ENCODE results near the gene LATS2. TPM values are rescaled to one million over a fixed set of nuclear protein-coding genes. Genes with fewer than 3 reads are reported as not detected.
"Not testable (repeated sequence)": the region's sequence is repeated elsewhere in the genome, so short reads cannot be mapped to it uniquely, and the experiment has no call there.

LATS2 gene
- total RNA-seq, 4 donors from 2014 or later = 7.7 to 18.9 (median 10.7) TPM

DNA sequence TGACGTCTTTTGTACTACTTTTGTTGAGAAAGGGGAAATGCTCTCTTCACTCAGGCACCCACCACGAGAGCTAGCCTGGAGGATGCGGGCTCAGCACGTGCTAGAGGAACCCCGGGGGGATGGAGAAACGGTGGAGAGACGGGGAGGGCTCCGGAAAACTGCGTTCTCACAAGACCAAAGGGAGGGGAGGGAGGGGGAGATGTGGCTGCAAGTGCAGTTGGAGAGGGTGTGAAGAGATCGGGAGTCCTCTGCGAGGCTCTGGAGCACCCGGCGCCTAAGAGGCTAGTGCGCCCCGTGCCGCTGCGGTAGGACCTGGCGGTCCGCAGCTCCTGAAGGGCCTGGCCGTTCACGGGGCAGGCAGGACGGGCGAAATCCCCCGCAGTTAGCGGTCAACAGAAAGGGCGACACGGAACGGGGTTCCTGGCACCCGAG lies 115.4 kb downstream of the LATS2 start:
- no peak overlapping the region for H3K27ac ChIP-seq
- peak overlapping the region in 1 of 4 donors; percentile 52 for H3K4me3 ChIP-seq
- peaks cover 0 to 6% (median 0%) of the 10 kb centered on the region in 4 donors for H3K27me3 ChIP-seq
- no peak for TF ChIP-seq POLR2A (IDR thresholded peaks at IDR 0.05)
- TF ChIP-seq, protein P1, sequence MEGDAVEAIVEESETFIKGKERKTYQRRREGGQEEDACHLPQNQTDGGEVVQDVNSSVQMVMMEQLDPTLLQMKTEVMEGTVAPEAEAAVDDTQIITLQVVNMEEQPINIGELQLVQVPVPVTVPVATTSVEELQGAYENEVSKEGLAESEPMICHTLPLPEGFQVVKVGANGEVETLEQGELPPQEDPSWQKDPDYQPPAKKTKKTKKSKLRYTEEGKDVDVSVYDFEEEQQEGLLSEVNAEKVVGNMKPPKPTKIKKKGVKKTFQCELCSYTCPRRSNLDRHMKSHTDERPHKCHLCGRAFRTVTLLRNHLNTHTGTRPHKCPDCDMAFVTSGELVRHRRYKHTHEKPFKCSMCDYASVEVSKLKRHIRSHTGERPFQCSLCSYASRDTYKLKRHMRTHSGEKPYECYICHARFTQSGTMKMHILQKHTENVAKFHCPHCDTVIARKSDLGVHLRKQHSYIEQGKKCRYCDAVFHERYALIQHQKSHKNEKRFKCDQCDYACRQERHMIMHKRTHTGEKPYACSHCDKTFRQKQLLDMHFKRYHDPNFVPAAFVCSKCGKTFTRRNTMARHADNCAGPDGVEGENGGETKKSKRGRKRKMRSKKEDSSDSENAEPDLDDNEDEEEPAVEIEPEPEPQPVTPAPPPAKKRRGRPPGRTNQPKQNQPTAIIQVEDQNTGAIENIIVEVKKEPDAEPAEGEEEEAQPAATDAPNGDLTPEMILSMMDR (IDR thresholded peaks at IDR 0.05) = no peak
- WGBS, 2 donors = 39 to 50% methylated on average over 15 to 28 of the region's 29 CpGs
- peaks cover 0 to 37% (median 10%) of the 10 kb centered on the region in 3 donors for H3K4me1 ChIP-seq
- DNase-seq = no peak
- no peaks in the 10 kb centered on the region for H3K9me3 ChIP-seq
- intact Hi-C loops (cut with DNase I) = loop anchor here (10.0 kb wide), 3 partner anchors 119 to 529 kb away; partner anchors contain the start of genes LATS2, MRPL57 and SKA3
- no peaks in the 10 kb centered on the region for H3K36me3 ChIP-seq

DNA sequence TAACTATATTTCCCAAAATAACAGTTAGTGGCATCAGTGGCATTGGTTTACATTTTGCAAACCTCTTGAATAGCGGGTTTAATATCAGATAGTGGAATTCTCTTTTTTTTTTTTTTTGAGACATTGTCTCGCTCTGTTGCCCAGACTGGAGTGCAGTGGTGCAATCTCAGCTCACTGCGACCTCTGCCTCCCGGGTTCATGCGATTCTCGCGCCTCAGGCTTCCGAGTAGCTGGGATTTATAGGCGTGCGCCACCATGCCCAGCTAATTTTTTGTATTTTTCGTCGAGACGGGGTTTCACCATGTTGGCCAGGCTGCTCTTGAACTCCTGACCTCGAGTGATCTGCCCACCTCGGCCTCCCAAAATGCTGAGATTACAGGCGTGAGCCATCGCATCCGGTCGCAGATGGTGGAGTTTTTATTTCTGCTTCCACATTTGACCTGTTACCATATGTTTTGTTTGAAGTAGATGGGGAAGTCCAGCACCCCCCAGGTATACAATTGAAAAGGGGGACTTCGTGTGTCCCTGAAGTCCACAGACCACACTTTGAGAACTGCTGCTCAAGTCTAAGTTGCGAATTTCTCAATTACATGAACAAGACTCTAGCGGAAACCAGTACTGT lies 118.3 kb downstream of the LATS2 start:
- peak overlapping the region in 1 of 4 donors; percentile 26 for H3K4me3 ChIP-seq
- 46 to 55% methylated on average over 18 to 21 of the region's 22 CpGs for WGBS, 2 donors
- peaks cover 0 to 40% (median 18%) of the 10 kb centered on the region in 3 donors for H3K4me1 ChIP-seq
- peak overlapping the region; percentile 28 to 77 (median 55) for H3K27ac ChIP-seq
- peaks cover 0 to 6% (median 0%) of the 10 kb centered on the region in 4 donors for H3K27me3 ChIP-seq
- intact Hi-C loops (cut with DNase I) = loop anchor here (5.0 to 10.0 kb wide), 4 partner anchors 122 to 532 kb away; partner anchors contain the start of genes LATS2, MRPL57 and SKA3
- no peak for TF ChIP-seq POLR2A (IDR thresholded peaks at IDR 0.05)
- TF ChIP-seq, protein P1 (IDR thresholded peaks at IDR 0.05) = no peak
- no peaks in the 10 kb centered on the region for H3K9me3 ChIP-seq
- no peaks in the 10 kb centered on the region for H3K36me3 ChIP-seq
- no peak for DNase-seq

DNA sequence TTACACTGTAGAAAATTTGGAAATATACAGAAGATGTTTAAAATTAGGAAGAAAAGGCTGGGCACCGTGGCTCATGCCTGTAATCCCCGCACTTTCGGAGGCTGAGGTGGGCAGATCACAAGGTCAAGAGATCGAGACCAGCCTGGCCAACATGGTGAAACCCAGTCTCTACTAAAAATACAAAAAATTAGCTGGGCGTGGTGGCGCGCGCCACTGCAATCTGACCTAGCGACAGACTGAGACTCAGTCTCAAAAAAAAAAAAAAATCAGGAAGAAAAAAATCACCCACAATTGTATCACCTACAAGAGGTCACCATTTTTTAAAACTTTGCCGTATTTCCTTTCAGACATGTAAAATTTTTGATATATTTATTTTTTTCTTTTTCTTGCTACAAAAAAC lies 120.9 kb downstream of the LATS2 start:
- H3K27ac ChIP-seq, H3K27me3 ChIP-seq, H3K4me3 ChIP-seq, H3K36me3 ChIP-seq, DNase-seq, H3K9me3 ChIP-seq: not testable (repeated sequence)
- 77 to 88% methylated on average over 10 of the region's 10 CpGs for WGBS, 2 donors
- peaks cover 0 to 28% (median 18%) of the 10 kb centered on the region in 3 donors for H3K4me1 ChIP-seq
- intact Hi-C loops (cut with DNase I) = loop anchor here (5.0 to 10.0 kb wide), 4 partner anchors 124 to 534 kb away; partner anchors contain the start of genes LATS2, MRPL57 and SKA3

DNA sequence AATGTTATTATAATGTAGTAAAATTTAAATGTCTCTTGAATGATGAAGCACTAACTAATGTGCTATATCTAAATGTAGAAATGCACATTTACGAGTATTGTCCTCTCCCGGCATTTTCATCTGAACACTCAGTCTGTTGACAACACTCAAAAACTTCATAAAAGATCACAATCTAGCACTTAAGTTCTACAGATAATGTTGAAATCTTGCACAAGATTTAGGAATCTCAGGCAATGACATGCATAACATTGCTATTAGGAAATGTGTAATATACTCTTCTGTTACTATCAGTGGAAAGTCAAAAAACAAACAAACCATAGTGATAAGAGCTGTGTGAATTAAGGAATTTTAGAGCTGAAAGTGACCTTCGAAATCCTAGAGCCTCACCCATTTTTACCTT lies 121.3 kb downstream of the LATS2 start:
- intact Hi-C loops (cut with DNase I) = loop anchor here (5.0 to 10.0 kb wide), 4 partner anchors 125 to 535 kb away; partner anchors contain the start of genes LATS2, MRPL57 and SKA3
- WGBS, 2 donors = 62 to 64% methylated on average over 3 of the region's 3 CpGs
- no peaks in the 10 kb centered on the region for H3K27me3 ChIP-seq
- no peaks in the 10 kb centered on the region for H3K36me3 ChIP-seq
- H3K4me1 ChIP-seq = peaks cover 0 to 28% (median 18%) of the 10 kb centered on the region in 3 donors
- no peak for DNase-seq
- no peaks in the 10 kb centered on the region for H3K9me3 ChIP-seq
- H3K4me3 ChIP-seq = no peak overlapping the region
- H3K27ac ChIP-seq = peak overlapping the region in 2 of 4 donors; percentile 2 to 16
- TF ChIP-seq, protein P1 (IDR thresholded peaks at IDR 0.05) = no peak
- TF ChIP-seq POLR2A (IDR thresholded peaks at IDR 0.05) = no peak

DNA sequence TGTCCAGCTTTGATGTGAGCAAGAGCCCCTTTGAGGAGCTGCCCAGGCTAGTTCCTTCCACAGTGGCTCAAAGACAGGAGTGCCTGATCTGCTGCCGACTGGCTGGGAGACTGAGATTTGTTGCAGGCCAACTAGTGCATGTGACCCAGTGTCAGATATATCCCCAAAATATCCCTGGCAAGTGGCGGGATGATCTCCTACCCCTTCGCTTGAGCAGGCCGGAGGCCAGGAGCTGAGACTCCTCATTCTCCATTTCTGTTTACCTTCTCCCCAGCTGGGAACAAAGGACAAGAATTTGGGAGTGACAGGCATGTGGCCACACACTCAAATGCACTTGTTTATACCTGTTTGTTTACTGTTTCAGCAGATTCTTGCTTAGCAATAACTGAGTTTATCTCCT lies 121.7 kb downstream of the LATS2 start:
- DNase-seq = no peak

More for the DNA sequence above, 121.7 kb downstream of the LATS2 start:
- WGBS, 2 donors = 19 to 20% methylated on average over 4 of the region's 4 CpGs
- intact Hi-C loops (cut with DNase I) = loop anchor here (5.0 to 10.0 kb wide), 4 partner anchors 125 to 535 kb away; partner anchors contain the start of genes LATS2, MRPL57 and SKA3
- Histone ChIP-seq H3K9me3 (no peaks in the 10 kb centered on the region), H3K36me3 (no peaks in the 10 kb centered on the region), H3K4me1 (peaks cover 0 to 28% (median 18%) of the 10 kb centered on the region in 3 donors), H3K4me3 (no peak overlapping the region), H3K27me3 (no peaks in the 10 kb centered on the region), H3K27ac (peak overlapping the region; percentile 2 to 31 (median 17))
- no peak for TF ChIP-seq POLR2A (IDR thresholded peaks at IDR 0.05)
- TF ChIP-seq, protein P1 (IDR thresholded peaks at IDR 0.05) = no peak

All from esophagus squamous epithelium (tissue), 5 donors.